Measurements from ENCODE around the gene RPN1.

Gene RPN1

GRCh38 chr3:128623762-128624176 is 26.8 kb downstream of the RPN1 start:
- DNase-seq (ENCODE audit: low read depth) = peak; percentile 96
- no peak for TF ChIP-seq CTCF (IDR thresholded peaks at IDR 0.05; ENCODE audit: low read length, missing control alignments)
- H3K4me3 ChIP-seq (replicated peaks; ENCODE audit: low read depth, low read length) = no peak overlapping the region

GRCh38 chr3:128621931-128622330 is 28.7 kb downstream of the RPN1 start:
- no peak for TF ChIP-seq CTCF (IDR thresholded peaks at IDR 0.05; ENCODE audit: low read length, missing control alignments)
- no peak for DNase-seq (ENCODE audit: low read depth)
- H3K4me3 ChIP-seq (replicated peaks; ENCODE audit: low read depth, low read length) = no peak overlapping the region

GRCh38 chr3:128621234-128621633 is 29.4 kb downstream of the RPN1 start:
- no peak overlapping the region for H3K4me3 ChIP-seq (replicated peaks; ENCODE audit: low read depth, low read length)
- TF ChIP-seq CTCF (IDR thresholded peaks at IDR 0.05; ENCODE audit: low read length, missing control alignments) = no peak
- DNase-seq (ENCODE audit: low read depth) = no peak

GRCh38 chr3:128620268-128620691 is 30.3 kb downstream of the RPN1 start:
- DNase-seq (ENCODE audit: low read depth) = no peak
- no peak for TF ChIP-seq CTCF (IDR thresholded peaks at IDR 0.05; ENCODE audit: low read length, missing control alignments)
- H3K4me3 ChIP-seq (replicated peaks; ENCODE audit: low read depth, low read length) = no peak overlapping the region

- H3K4me3 ChIP-seq (replicated peaks; ENCODE audit: low read depth, low read length) = no peak overlapping the region
- DNase-seq (ENCODE audit: low read depth) = peak; percentile 93
- TF ChIP-seq CTCF (IDR thresholded peaks at IDR 0.05; ENCODE audit: low read length, missing control alignments) = no peak
Measured at GRCh38 chr3:128619146-128619890, 31.3 kb downstream of the RPN1 start.

- TF ChIP-seq CTCF (IDR thresholded peaks at IDR 0.05; ENCODE audit: low read length, missing control alignments) = no peak
- H3K4me3 ChIP-seq (replicated peaks; ENCODE audit: low read depth, low read length) = peak overlapping the region; percentile 81
- DNase-seq (ENCODE audit: low read depth) = no peak
Measured at GRCh38 chr3:128618398-128618726, 32.3 kb downstream of the RPN1 start.
